Measurements from ENCODE around the gene ELF1. TPM values are rescaled to one million over a fixed set of nuclear protein-coding genes. Genes with fewer than 3 reads are reported as not detected.
"Not testable (repeated sequence)": the region's sequence is repeated elsewhere in the genome, so short reads cannot be mapped to it uniquely, and the experiment has no call there.

The ELF1 gene
- total and polyA plus RNA-seq, 9 donors = 28.5 to 53.2 (median 47.7) TPM

GRCh38 chr13:41049480-41050440 lies 30.6 kb upstream of the ELF1 start:
- TF ChIP-seq POLR2A (IDR thresholded peaks at IDR 0.05) = no peak
- TF ChIP-seq CTCF (IDR thresholded peaks at IDR 0.05) = no peak
- no peak for TF ChIP-seq EP300 (IDR thresholded peaks at IDR 0.05)
- Histone ChIP-seq H3K27ac (no peak overlapping the region), H3K4me1 (ENCODE audit: insufficient read depth) (peaks cover 4% of the 10 kb centered on the region), H3K9me3 (no peaks in the 10 kb centered on the region), H3K4me3 (no peak overlapping the region), H3K27me3 (no peaks in the 10 kb centered on the region), H3K36me3 (no peaks in the 10 kb centered on the region)
- WGBS, 3 donors = 86 to 91% (median 91%) methylated on average over 4 of the region's 4 CpGs
- no peak for DNase-seq
- intact Hi-C loops (cut with DNase I) = loop anchor here in 3 of 4 donors (10.0 kb wide), 4 partner anchors 55 to 265 kb away; partner anchors contain the start of gene SLC25A15 (in 1 of the 3)

- intact Hi-C loops (cut with DNase I) = no loop called here
- H3K27ac ChIP-seq = no peak overlapping the region
- no peaks in the 10 kb centered on the region for H3K36me3 ChIP-seq
- 96 to 98% (median 97%) methylated on average over 5 of the region's 5 CpGs for WGBS, 3 donors
- H3K4me3 ChIP-seq = no peak overlapping the region
- peaks cover 2% of the 10 kb centered on the region for H3K4me1 ChIP-seq (ENCODE audit: insufficient read depth)
- no peak for TF ChIP-seq POLR2A (IDR thresholded peaks at IDR 0.05)
- no peak for TF ChIP-seq CTCF (IDR thresholded peaks at IDR 0.05)
- TF ChIP-seq EP300 (IDR thresholded peaks at IDR 0.05) = no peak
- H3K27me3 ChIP-seq = no peaks in the 10 kb centered on the region
- DNase-seq = no peak
- H3K9me3 ChIP-seq = no peaks in the 10 kb centered on the region
Measured at GRCh38 chr13:41048640-41049039, 29.5 kb upstream of the ELF1 start.

- H3K4me3 ChIP-seq; intact Hi-C loops (cut with DNase I); H3K36me3 ChIP-seq; H3K9me3 ChIP-seq; DNase-seq; H3K27me3 ChIP-seq; H3K4me1 ChIP-seq (ENCODE audit: insufficient read depth); H3K27ac ChIP-seq: not testable (repeated sequence)
- WGBS, 3 donors = 95 to 97% (median 96%) methylated on average over 3 to 4 of the region's 4 CpGs
Measured at GRCh38 chr13:41042419-41042818, 23.3 kb upstream of the ELF1 start.

GRCh38 chr13:41040584-41041334 lies 21.6 kb upstream of the ELF1 start:
- no peak for DNase-seq
- intact Hi-C loops (cut with DNase I) = no loop called here
- Histone ChIP-seq H3K27me3 (no peaks in the 10 kb centered on the region), H3K4me1 (ENCODE audit: insufficient read depth) (no peaks in the 10 kb centered on the region), H3K4me3 (no peak overlapping the region), H3K36me3 (no peaks in the 10 kb centered on the region), H3K27ac (no peak overlapping the region), H3K9me3 (no peaks in the 10 kb centered on the region)
- TF ChIP-seq CTCF (IDR thresholded peaks at IDR 0.05) (no peak), POLR2A (IDR thresholded peaks at IDR 0.05) (no peak), EP300 (IDR thresholded peaks at IDR 0.05) (no peak)
- 77 to 81% (median 79%) methylated on average over 9 of the region's 9 CpGs for WGBS, 3 donors

Measured in ovary (tissue), 9 donors.